ENCODE results near the gene HPS1.
A peak's percentile ranks its signal among the peaks of the same experiment; 100 is the strongest.

HPS1 gene

GRCh38 chr10:98450618-98451017, 3.9 kb upstream of the HPS1 start:
- Histone ChIP-seq H4K20me1 (ENCODE audit: control insufficient read depth, insufficient read depth, low read depth, low read length) (peaks cover 3% of the 10 kb centered on the region), H3K27me3 (ENCODE audit: control insufficient read depth, low read length) (peaks cover 14% of the 10 kb centered on the region), H3K36me3 (ENCODE audit: control insufficient read depth, low read length) (peaks cover 9% of the 10 kb centered on the region), H3K4me3 (ENCODE audit: low read length) (no peak overlapping the region), H3K4me2 (ENCODE audit: low read length) (no peak overlapping the region), H3F3A (ENCODE audit: control insufficient read depth, insufficient read depth) (peaks cover 6% of the 10 kb centered on the region; the same call in 1 of the 2 replicates), H3K9me3 (ENCODE audit: control insufficient read depth, insufficient read depth, low read length) (peaks cover 5% of the 10 kb centered on the region; the same call in 1 of the 2 replicates), H3K4me1 (ENCODE audit: control insufficient read depth, low read length) (peaks cover 11% of the 10 kb centered on the region), H3K9me2 (replicated peaks; ENCODE audit: control insufficient read depth, low read length) (no peaks in the 10 kb centered on the region), H3K79me2 (ENCODE audit: control insufficient read depth, low read length) (peaks cover 19% of the 10 kb centered on the region), H3K27ac (ENCODE audit: low read depth, low read length) (no peak overlapping the region)
- TF ChIP-seq CTCF (IDR thresholded peaks at IDR 0.05; ENCODE audit: low read depth, low read length, poor library complexity, severe bottlenecking) = no peak
- no peak for TF ChIP-seq EZH2phosphoT487 (IDR thresholded peaks at IDR 0.05; ENCODE audit: borderline replicate concordance, low read length)

GRCh38 chr10:98449287-98449686, 2.6 kb upstream of the HPS1 start:
- H3K27ac ChIP-seq (ENCODE audit: low read depth, low read length) = no peak overlapping the region
- H3K9me3 ChIP-seq (ENCODE audit: control insufficient read depth, insufficient read depth, low read length) = peaks cover 5% of the 10 kb centered on the region; the same call in 1 of the 2 replicates
- peaks cover 32% of the 10 kb centered on the region for H3K79me2 ChIP-seq (ENCODE audit: control insufficient read depth, low read length)
- H3F3A ChIP-seq (ENCODE audit: control insufficient read depth, insufficient read depth) = peaks cover 6% of the 10 kb centered on the region; the same call in 1 of the 2 replicates
- H4K20me1 ChIP-seq (ENCODE audit: control insufficient read depth, insufficient read depth, low read depth, low read length) = peaks cover 7% of the 10 kb centered on the region
- H3K4me3 ChIP-seq (ENCODE audit: low read length) = no peak overlapping the region
- no peak overlapping the region for H3K4me2 ChIP-seq (ENCODE audit: low read length)
- peaks cover 14% of the 10 kb centered on the region for H3K27me3 ChIP-seq (ENCODE audit: control insufficient read depth, low read length)
- TF ChIP-seq CTCF (IDR thresholded peaks at IDR 0.05; ENCODE audit: low read depth, low read length, poor library complexity, severe bottlenecking) (no peak), EZH2phosphoT487 (IDR thresholded peaks at IDR 0.05; ENCODE audit: borderline replicate concordance, low read length) (no peak)
- peaks cover 25% of the 10 kb centered on the region for H3K4me1 ChIP-seq (ENCODE audit: control insufficient read depth, low read length)
- peaks cover 23% of the 10 kb centered on the region for H3K36me3 ChIP-seq (ENCODE audit: control insufficient read depth, low read length)
- H3K9me2 ChIP-seq (replicated peaks; ENCODE audit: control insufficient read depth, low read length) = no peaks in the 10 kb centered on the region

GRCh38 chr10:98446151-98446660, 529 bp downstream of the HPS1 start:
- peaks cover 6% of the 10 kb centered on the region; the same call in 1 of the 2 replicates for H3F3A ChIP-seq (ENCODE audit: control insufficient read depth, insufficient read depth)
- TF ChIP-seq EZH2phosphoT487 (IDR thresholded peaks at IDR 0.05; ENCODE audit: borderline replicate concordance, low read length) = no peak
- TF ChIP-seq CTCF (IDR thresholded peaks at IDR 0.05; ENCODE audit: low read depth, low read length, poor library complexity, severe bottlenecking) = no peak
- H3K27me3 ChIP-seq (ENCODE audit: control insufficient read depth, low read length) = peaks cover 2% of the 10 kb centered on the region; the same call in 1 of the 2 replicates
- H3K4me1 ChIP-seq (ENCODE audit: control insufficient read depth, low read length) = peaks cover 27% of the 10 kb centered on the region
- peak overlapping the region; percentile 95 for H3K4me3 ChIP-seq (ENCODE audit: low read length)
- no peaks in the 10 kb centered on the region for H3K9me2 ChIP-seq (replicated peaks; ENCODE audit: control insufficient read depth, low read length)
- H3K4me2 ChIP-seq (ENCODE audit: low read length) = peak overlapping the region; percentile 86
- peaks cover 7% of the 10 kb centered on the region for H4K20me1 ChIP-seq (ENCODE audit: control insufficient read depth, insufficient read depth, low read depth, low read length)
- peak overlapping the region; percentile 68 for H3K27ac ChIP-seq (ENCODE audit: low read depth, low read length)
- H3K36me3 ChIP-seq (ENCODE audit: control insufficient read depth, low read length) = peaks cover 52% of the 10 kb centered on the region
- peaks cover 5% of the 10 kb centered on the region; the same call in 1 of the 2 replicates for H3K9me3 ChIP-seq (ENCODE audit: control insufficient read depth, insufficient read depth, low read length)
- H3K79me2 ChIP-seq (ENCODE audit: control insufficient read depth, low read length) = peaks cover 39% of the 10 kb centered on the region

Measured in DOHH2 (cell line).